ENCODE data around the gene MNT. TPM values are rescaled to one million over a fixed set of nuclear protein-coding genes. Genes with fewer than 3 reads are reported as not detected.

The MNT gene
- polyA plus RNA-seq, 12 donors, result 9.5 to 26.0 (median 14.5) TPM; not detected in 1

- no peak for DNase-seq
These were observed 18.6 kb upstream of the MNT start for GRCh38 chr17:2419486-2419885.

- DNase-seq, result no peak
These were observed 17.7 kb upstream of the MNT start for GRCh38 chr17:2418572-2418971.

- DNase-seq, result peak; percentile 93
These were observed 15.3 kb upstream of the MNT start for GRCh38 chr17:2416010-2416734.

- DNase-seq, result no peak
These were observed 14.2 kb upstream of the MNT start for GRCh38 chr17:2415081-2415480.

GRCh38 chr17:2414446-2415064 is 13.7 kb upstream of the MNT start:
- DNase-seq, result no peak

- no peak for DNase-seq
These were observed 11.7 kb upstream of the MNT start for GRCh38 chr17:2412561-2413021.

- no peak for DNase-seq
These were observed 10.1 kb upstream of the MNT start for GRCh38 chr17:2410951-2411350.

- DNase-seq, result peak; percentile 59
These were observed 6.3 kb upstream of the MNT start for GRCh38 chr17:2406903-2407790.

GRCh38 chr17:2406271-2406902 is 5.5 kb upstream of the MNT start:
- DNase-seq, result no peak

GRCh38 chr17:2405247-2405926 is 4.5 kb upstream of the MNT start:
- no peak for DNase-seq

GRCh38 chr17:2403044-2403443 is 2.2 kb upstream of the MNT start:
- no peak for DNase-seq

GRCh38 chr17:2402544-2402943 is 1.7 kb upstream of the MNT start:
- no peak for DNase-seq

- peak; percentile 99 for DNase-seq
These were observed 764 bp upstream of the MNT start for GRCh38 chr17:2401426-2402221.

GRCh38 chr17:2400474-2400866 is 390 bp downstream of the MNT start:
- no peak for DNase-seq

GRCh38 chr17:2399572-2400473 is 1.0 kb downstream of the MNT start:
- DNase-seq, result peak; percentile 96

GRCh38 chr17:2398655-2399571 is 1.9 kb downstream of the MNT start:
- no peak for DNase-seq

GRCh38 chr17:2398182-2398581 is 2.7 kb downstream of the MNT start:
- DNase-seq, result no peak

Measured in muscle of arm (tissue), 12 donors.